ENCODE results near the gene BCL11A. TPM values are rescaled to one million over a fixed set of nuclear protein-coding genes. Genes with fewer than 3 reads are reported as not detected.

Gene BCL11A
- total and polyA plus RNA-seq, 7 donors, result 3.6 to 39.6 (median 16.3) TPM

DNA sequence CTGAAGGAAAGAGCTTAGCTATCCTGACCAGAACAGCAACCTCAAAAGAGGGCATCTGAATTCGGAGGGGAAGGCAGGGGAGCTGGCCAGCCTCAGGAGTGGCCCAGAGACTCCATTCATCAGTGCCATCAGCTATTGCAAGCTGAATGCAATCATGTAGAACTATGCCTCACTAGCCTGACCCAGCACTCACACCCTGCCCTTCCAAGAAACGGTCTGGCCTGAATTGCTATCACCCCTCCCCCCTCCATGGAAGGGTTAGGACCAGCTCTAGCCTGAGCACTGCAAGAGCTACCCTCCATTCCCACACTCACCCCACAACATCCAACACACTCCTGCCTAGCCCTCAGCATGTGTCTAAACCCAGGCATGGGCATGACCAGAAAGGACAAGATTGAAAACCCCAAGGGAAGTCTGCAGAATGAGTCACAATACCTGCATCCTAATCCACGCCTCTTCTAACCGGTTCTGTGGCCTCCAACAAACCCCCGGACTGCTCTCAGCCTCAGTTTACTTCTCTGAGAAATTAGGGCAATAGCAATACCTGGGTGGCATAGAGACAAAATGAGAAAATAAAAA, 120.3 kb downstream of the BCL11A start:
- intact Hi-C loops (cut with DNase I), result no loop called here
- TF ChIP-seq EP300 (IDR thresholded peaks at IDR 0.05) (no peak), POLR2AphosphoS5 (IDR thresholded peaks at IDR 0.05) (no peak), POLR2A (IDR thresholded peaks at IDR 0.05) (no peak)
- TF ChIP-seq, protein P1, sequence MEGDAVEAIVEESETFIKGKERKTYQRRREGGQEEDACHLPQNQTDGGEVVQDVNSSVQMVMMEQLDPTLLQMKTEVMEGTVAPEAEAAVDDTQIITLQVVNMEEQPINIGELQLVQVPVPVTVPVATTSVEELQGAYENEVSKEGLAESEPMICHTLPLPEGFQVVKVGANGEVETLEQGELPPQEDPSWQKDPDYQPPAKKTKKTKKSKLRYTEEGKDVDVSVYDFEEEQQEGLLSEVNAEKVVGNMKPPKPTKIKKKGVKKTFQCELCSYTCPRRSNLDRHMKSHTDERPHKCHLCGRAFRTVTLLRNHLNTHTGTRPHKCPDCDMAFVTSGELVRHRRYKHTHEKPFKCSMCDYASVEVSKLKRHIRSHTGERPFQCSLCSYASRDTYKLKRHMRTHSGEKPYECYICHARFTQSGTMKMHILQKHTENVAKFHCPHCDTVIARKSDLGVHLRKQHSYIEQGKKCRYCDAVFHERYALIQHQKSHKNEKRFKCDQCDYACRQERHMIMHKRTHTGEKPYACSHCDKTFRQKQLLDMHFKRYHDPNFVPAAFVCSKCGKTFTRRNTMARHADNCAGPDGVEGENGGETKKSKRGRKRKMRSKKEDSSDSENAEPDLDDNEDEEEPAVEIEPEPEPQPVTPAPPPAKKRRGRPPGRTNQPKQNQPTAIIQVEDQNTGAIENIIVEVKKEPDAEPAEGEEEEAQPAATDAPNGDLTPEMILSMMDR (IDR thresholded peaks at IDR 0.05), result no peak

DNA sequence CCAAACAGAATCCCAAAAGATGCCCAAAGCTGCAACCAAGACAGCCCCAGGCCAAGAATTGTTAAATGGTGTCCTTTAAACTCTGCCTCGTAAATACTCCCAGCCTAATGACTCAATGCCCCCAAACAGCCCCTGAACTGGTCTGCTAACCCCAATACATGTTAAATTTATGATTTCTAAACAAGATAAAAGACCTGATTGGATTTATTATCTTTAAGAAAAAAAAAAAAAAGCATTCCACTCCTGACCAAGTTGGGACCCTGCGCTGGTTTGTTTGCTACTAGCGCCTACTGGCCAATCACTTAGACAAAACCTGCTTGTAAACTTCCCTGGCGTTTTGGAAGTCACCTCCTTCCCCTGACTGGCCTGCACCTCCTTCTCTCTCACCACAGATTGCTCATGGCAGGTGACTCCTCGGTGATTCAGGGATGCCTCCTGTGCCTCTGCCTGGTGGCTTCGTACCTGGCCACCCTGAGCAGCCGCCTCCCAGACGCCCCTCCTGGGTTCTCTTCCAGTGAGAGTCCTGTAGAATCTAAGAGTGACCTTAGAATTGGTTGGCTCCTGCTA, 121.3 kb downstream of the BCL11A start:
- intact Hi-C loops (cut with DNase I), result no loop called here
- no peaks in the 10 kb centered on the region for H3K27me3 ChIP-seq
- H3K36me3 ChIP-seq, result no peaks in the 10 kb centered on the region
- no peak overlapping the region for H3K4me3 ChIP-seq
- no peak for TF ChIP-seq POLR2A (IDR thresholded peaks at IDR 0.05)
- no peak for TF ChIP-seq EP300 (IDR thresholded peaks at IDR 0.05)
- TF ChIP-seq POLR2AphosphoS5 (IDR thresholded peaks at IDR 0.05), result no peak
- TF ChIP-seq, protein P1 (IDR thresholded peaks at IDR 0.05), result no peak
- H3K9me3 ChIP-seq, result no peaks in the 10 kb centered on the region
- H3K27ac ChIP-seq, result no peak overlapping the region
- 86 to 88% methylated on average over 8 of the region's 8 CpGs for WGBS, 2 donors
- peaks cover 0 to 6% (median 0%) of the 10 kb centered on the region in 4 donors for H3K4me1 ChIP-seq
- DNase-seq, result no peak

More for the DNA sequence above, 120.3 kb downstream of the BCL11A start:
- Histone ChIP-seq H3K4me3 (no peak overlapping the region), H3K4me1 (peaks cover 0 to 6% (median 0%) of the 10 kb centered on the region in 4 donors), H3K36me3 (no peaks in the 10 kb centered on the region), H3K9me3 (no peaks in the 10 kb centered on the region), H3K27ac (no peak overlapping the region), H3K27me3 (no peaks in the 10 kb centered on the region)
- WGBS, 2 donors, result 80 to 89% methylated on average over 5 of the region's 5 CpGs
- no peak for DNase-seq

DNA sequence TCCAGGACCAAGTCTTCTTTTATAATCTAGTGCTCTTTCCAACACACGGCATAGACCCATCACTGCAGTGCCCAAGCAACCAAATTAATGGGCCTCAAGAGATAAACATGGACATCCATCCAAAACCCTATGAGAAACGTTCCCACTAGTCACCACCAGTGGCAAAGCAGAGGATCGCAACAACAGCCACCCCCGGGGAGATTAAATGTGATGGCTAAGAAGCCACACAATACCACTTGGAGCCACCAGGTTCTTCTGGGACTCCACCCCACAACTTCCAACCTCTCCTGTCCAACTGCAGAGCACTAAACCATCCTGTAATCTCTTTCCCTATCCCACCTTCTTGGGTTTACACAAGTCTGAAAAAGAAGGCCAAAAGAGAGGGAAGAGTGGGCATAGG, 123.8 kb downstream of the BCL11A start:
- TF ChIP-seq EP300 (IDR thresholded peaks at IDR 0.05), result no peak
- TF ChIP-seq, protein P1 (IDR thresholded peaks at IDR 0.05), result no peak
- TF ChIP-seq POLR2A (IDR thresholded peaks at IDR 0.05), result no peak
- no peak for TF ChIP-seq POLR2AphosphoS5 (IDR thresholded peaks at IDR 0.05)
- Histone ChIP-seq H3K27me3 (no peaks in the 10 kb centered on the region), H3K27ac (no peak overlapping the region), H3K36me3 (no peaks in the 10 kb centered on the region), H3K9me3 (peaks cover 0 to 3% (median 0%) of the 10 kb centered on the region in 4 donors), H3K4me1 (peaks cover 0 to 1% (median 0%) of the 10 kb centered on the region in 4 donors), H3K4me3 (no peak overlapping the region)
- intact Hi-C loops (cut with DNase I), result no loop called here
- 88 to 90% methylated on average over 4 of the region's 4 CpGs for WGBS, 2 donors
- DNase-seq, result no peak

DNA sequence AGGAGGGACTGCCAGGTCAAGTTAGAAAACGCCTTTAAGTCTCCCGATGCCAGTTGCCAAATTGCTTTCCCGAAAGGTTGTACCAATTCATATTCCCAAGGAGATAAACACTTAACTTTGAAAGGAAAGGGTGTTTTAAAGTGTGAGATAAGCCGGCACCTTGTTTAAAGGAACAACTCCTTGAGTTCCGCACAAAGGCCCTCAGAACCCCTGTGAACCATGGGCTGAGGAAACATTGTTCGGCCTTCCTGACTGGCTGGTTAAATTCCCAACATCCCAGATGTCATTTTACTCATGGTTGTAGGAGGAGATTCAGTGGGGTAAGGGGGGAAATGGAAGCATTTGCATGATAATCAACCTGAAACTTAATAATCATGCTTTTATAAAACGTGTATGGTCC, 126.6 kb downstream of the BCL11A start:
- Histone ChIP-seq H3K36me3 (no peaks in the 10 kb centered on the region), H3K4me1 (no peaks in the 10 kb centered on the region), H3K27me3 (no peaks in the 10 kb centered on the region), H3K27ac (no peak overlapping the region), H3K9me3 (peaks cover 0 to 3% (median 0%) of the 10 kb centered on the region in 4 donors), H3K4me3 (no peak overlapping the region)
- 91 to 93% methylated on average over 7 of the region's 7 CpGs for WGBS, 2 donors
- TF ChIP-seq, protein P1 (IDR thresholded peaks at IDR 0.05), result no peak
- TF ChIP-seq EP300 (IDR thresholded peaks at IDR 0.05), result no peak
- no peak for TF ChIP-seq POLR2A (IDR thresholded peaks at IDR 0.05)
- TF ChIP-seq POLR2AphosphoS5 (IDR thresholded peaks at IDR 0.05), result no peak
- DNase-seq, result no peak
- intact Hi-C loops (cut with DNase I), result no loop called here
